Chondrocyte (in vitro differentiated cells): ENCODE measurements around the gene OR10G7. TPM values are rescaled to one million over a fixed set of nuclear protein-coding genes. Genes with fewer than 3 reads are reported as not detected.
"Not testable (repeated sequence)": the region's sequence is repeated elsewhere in the genome, so short reads cannot be mapped to it uniquely, and the experiment has no call there.

Source experiments
- DNase-seq: peaks from one replicate; pipeline ENCODE4 v3.0.0; 2021; ENCODE audit warnings: mixed read lengths, low spot score
- H3K27ac Mint-ChIP-seq: one replicate; pipeline ENCODE4 v1.8.0; 2021; ENCODE audit warnings: mild to moderate bottlenecking, moderate library complexity, mixed read lengths; ENCODE audit not compliant: unreplicated experiment
- H3K27me3 Mint-ChIP-seq: 2 replicates; pipeline ENCODE4 v1.8.0; 2021; ENCODE audit warnings: low read depth, mixed read lengths
- H3K36me3 Mint-ChIP-seq: 2 replicates; pipeline ENCODE4 v1.8.0; 2021; ENCODE audit warnings: low read depth, mixed read lengths
- H3K4me1 Mint-ChIP-seq: 2 replicates; pipeline ENCODE4 v1.8.0; 2021; ENCODE audit warnings: low read depth, mild to moderate bottlenecking, mixed read lengths
- H3K4me3 Mint-ChIP-seq: one replicate; pipeline ENCODE4 v1.8.0; 2021; ENCODE audit warnings: mild to moderate bottlenecking, moderate library complexity, mixed read lengths; ENCODE audit not compliant: unreplicated experiment
- H3K9me3 Mint-ChIP-seq: 2 replicates; pipeline ENCODE4 v1.8.0; 2021; ENCODE audit warnings: low read depth, mixed read lengths
- total RNA-seq: library from RNA; stranded (reverse); gene quantifications from 3 replicates; pipeline ENCODE4 v1.2.1, GENCODE V29; 2021
- TF ChIP-seq, protein P1 (sequence below): fragments of 200-600 bp; sonication (generic); IDR thresholded peaks from 2 replicates; pipeline ENCODE4 v1.5.0; 2021; ENCODE audit warnings: antibody characterized with exemption, mild to moderate bottlenecking, moderate library complexity

Gene OR10G7
- total RNA-seq, 1 donor from 2014 or later = not detected

DNA sequence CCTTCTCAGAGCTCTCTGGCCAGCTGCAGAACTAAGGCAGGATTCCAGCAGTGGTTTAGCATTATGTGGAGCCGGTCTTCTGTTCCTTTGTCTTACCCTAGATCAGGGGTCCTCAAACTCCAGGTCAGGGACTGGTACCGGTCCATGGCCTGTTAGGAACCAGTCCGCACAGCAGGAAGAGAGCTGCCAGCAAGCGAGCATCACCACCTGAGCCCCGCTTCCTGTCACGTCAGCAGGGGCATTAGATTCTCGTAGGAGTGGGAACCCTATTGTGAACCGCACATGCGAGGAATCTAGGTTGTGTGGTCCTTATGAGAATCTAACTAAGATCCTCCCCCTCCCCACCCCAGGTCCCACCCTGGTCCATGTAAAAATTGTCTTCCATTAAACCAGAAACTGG, 1.6 kb downstream of the OR10G7 start:
- H3K27ac Mint-ChIP-seq = no peak overlapping the region
- no peaks in the 10 kb centered on the region for H3K9me3 Mint-ChIP-seq
- no peak for DNase-seq
- H3K4me1 Mint-ChIP-seq = no peaks in the 10 kb centered on the region
- no peaks in the 10 kb centered on the region for H3K36me3 Mint-ChIP-seq
- H3K4me3 Mint-ChIP-seq = no peak overlapping the region
- H3K27me3 Mint-ChIP-seq = peaks cover 16% of the 10 kb centered on the region
- TF ChIP-seq, protein P1, sequence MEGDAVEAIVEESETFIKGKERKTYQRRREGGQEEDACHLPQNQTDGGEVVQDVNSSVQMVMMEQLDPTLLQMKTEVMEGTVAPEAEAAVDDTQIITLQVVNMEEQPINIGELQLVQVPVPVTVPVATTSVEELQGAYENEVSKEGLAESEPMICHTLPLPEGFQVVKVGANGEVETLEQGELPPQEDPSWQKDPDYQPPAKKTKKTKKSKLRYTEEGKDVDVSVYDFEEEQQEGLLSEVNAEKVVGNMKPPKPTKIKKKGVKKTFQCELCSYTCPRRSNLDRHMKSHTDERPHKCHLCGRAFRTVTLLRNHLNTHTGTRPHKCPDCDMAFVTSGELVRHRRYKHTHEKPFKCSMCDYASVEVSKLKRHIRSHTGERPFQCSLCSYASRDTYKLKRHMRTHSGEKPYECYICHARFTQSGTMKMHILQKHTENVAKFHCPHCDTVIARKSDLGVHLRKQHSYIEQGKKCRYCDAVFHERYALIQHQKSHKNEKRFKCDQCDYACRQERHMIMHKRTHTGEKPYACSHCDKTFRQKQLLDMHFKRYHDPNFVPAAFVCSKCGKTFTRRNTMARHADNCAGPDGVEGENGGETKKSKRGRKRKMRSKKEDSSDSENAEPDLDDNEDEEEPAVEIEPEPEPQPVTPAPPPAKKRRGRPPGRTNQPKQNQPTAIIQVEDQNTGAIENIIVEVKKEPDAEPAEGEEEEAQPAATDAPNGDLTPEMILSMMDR = no peak

DNA sequence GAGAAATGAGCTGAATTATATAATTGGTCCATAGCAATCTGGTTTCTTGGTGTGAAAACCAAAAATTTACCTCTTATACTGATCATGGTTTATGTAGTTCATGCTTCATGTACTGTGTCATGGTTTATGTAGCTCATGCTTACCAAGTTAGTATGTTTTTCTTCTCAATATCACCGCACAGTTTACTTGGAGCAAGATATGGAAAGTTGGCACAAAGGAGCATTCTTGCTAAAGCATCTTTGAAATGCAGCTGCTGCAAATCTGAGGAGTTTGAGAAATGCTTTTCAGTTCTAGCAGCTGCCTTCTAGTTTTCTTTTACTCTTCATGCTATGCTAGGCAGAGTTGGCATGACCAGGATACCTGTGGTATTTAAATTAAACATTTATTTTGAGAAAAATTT, 4.5 kb downstream of the OR10G7 start:
- no peak overlapping the region for H3K27ac Mint-ChIP-seq

DNA sequence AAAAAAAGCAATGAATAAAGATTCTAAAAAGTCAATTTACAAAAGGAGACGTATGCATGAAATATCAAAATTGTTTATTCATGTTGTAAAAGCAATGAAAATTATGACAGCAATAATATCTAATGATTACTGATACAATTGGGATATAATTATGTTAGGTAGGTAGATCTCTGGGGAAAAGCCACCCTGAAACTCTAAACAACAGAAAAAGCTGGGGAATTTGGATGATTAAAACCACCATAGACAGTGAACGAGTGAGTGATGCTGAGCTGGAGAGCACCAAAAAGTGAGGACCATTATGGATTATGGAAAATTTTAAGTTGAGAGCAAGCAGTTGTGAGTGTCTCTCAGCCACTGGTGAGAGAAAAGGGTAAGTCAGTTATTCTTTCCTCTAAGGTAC, 14.6 kb downstream of the OR10G7 start, which contains the start of gene OR10G8:
TSS of gene OR10G8 (plus strand) at position 301 of the 400 bp plus-strand sequence. CDS start 2,825 bp downstream, outside the sequence.
- Mint-ChIP-seq H3K9me3 (no peaks in the 10 kb centered on the region), H3K4me3 (no peak within 1 kb of the TSS), H3K4me1 (no peaks in the 10 kb centered on the region), H3K27ac (no peak within 1 kb of the TSS), H3K36me3 (no peaks in the 10 kb centered on the region), H3K27me3 (peaks cover 9% of the 10 kb centered on the region)
- no peak for DNase-seq
- TF ChIP-seq, protein P1 = no peak

More for the DNA sequence above, 4.5 kb downstream of the OR10G7 start:
- Mint-ChIP-seq H3K36me3 (no peaks in the 10 kb centered on the region), H3K27me3 (peaks cover 17% of the 10 kb centered on the region), H3K4me3 (no peak overlapping the region), H3K4me1 (no peaks in the 10 kb centered on the region), H3K9me3 (no peaks in the 10 kb centered on the region)
- DNase-seq = no peak
- TF ChIP-seq, protein P1 = no peak

DNA sequence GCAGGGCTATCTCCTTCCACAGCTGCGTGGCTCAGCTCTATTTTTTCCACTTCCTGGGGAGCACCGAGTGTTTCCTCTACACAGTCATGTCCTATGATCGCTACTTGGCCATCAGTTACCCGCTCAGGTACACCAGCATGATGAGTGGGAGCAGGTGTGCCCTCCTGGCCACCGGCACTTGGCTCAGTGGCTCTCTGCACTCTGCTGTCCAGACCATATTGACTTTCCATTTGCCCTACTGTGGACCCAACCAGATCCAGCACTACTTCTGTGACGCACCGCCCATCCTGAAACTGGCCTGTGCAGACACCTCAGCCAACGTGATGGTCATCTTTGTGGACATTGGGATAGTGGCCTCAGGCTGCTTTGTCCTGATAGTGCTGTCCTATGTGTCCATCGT, 25.3 kb downstream of the OR10G7 start:
- H3K4me3 Mint-ChIP-seq, H3K9me3 Mint-ChIP-seq, H3K36me3 Mint-ChIP-seq, H3K4me1 Mint-ChIP-seq, H3K27ac Mint-ChIP-seq, DNase-seq: not testable (repeated sequence)
- H3K27me3 Mint-ChIP-seq = peaks cover 12% of the 10 kb centered on the region

DNA sequence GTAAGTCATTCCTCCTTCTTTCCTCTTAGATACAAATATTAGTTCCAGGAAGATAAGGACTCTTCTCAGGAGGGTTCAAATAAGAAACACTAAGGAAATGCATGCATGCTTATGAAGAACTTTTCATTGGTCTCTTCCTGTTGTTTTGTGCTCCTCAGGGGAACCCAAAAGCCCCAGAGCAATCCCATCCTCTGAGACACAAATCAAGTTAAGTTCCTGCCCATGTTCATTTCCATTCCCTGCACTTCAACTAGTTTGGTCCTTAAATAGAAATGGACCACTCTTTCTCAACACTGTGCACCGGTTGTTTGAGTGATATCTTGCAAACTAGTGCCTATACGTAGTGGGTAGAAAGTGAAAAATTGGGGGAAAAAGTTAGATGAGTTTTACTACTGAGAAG, 28.4 kb downstream of the OR10G7 start, which contains the start of gene OR10G4:
TSS of gene OR10G4 (plus strand) at position 301 of the 400 bp plus-strand sequence. CDS start 2,578 bp downstream, outside the sequence.
- Mint-ChIP-seq H3K4me1 (no peaks in the 10 kb centered on the region), H3K36me3 (no peaks in the 10 kb centered on the region), H3K4me3 (no peak within 1 kb of the TSS), H3K9me3 (no peaks in the 10 kb centered on the region), H3K27ac (no peak within 1 kb of the TSS), H3K27me3 (peaks cover 12% of the 10 kb centered on the region)
- no peak for DNase-seq
- TF ChIP-seq, protein P1 = no peak

DNA sequence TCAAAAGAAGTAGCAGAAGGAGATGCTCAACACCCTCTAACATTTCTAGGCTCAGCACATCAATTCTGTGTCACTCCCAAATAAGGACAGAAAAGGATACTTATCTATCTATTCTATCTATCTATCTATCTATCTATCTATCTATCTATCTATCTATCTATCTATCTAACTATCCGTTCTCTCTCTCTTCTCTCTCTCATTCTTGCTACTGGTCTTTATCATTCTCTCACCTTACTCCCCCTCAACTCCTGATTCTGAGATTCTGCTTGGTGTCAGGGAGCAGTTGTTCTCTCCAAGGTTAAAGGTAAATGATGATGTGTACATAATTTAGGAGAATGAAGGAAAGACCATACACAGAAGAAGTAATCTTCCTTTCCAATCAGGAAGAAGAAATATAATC, 46.0 kb downstream of the OR10G7 start, which contains the start of gene OR10G6:
TSS of gene OR10G6 (minus strand) at position 43 of the 400 bp plus-strand sequence. CDS start at position 43, 0 bp downstream.
- H3K9me3 Mint-ChIP-seq = no peaks in the 10 kb centered on the region
- no peak within 1 kb of the TSS for H3K27ac Mint-ChIP-seq
- no peak within 1 kb of the TSS for H3K4me3 Mint-ChIP-seq
- peaks cover 6% of the 10 kb centered on the region for H3K27me3 Mint-ChIP-seq
- TF ChIP-seq, protein P1 = no peak
- no peak for DNase-seq
- no peaks in the 10 kb centered on the region for H3K4me1 Mint-ChIP-seq
- no peaks in the 10 kb centered on the region for H3K36me3 Mint-ChIP-seq
